HG03196 (cell line): Measurements from ENCODE around the gene TLE3.

Experiments
- ATAC-seq: cut with Tn5 transposase; IDR thresholded peaks from one replicate; pipeline ENCODE4 v1.9.1; 2021; ENCODE audit not compliant: unreplicated experiment

TLE3 gene

DNA sequence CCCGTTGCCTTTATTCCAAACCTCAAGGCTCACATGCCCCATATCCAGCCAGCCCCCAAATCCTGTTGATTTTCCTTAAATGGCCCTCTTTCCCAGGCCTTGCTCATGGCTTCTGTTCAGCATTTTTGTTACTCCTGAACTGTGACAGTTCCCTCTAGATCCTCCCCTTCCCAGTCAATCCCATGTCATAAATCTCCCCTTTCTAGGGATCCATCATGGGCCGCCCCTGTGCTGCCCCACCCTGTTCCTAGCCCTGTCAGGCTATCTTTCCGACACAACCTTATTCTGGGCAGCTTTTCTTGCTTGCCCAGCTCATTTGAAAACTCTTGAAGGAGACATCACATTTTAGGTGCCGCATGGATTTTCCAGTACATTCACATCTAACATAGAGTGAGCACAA lies 84.8 kb downstream of the TLE3 start:
- no peak for ATAC-seq

DNA sequence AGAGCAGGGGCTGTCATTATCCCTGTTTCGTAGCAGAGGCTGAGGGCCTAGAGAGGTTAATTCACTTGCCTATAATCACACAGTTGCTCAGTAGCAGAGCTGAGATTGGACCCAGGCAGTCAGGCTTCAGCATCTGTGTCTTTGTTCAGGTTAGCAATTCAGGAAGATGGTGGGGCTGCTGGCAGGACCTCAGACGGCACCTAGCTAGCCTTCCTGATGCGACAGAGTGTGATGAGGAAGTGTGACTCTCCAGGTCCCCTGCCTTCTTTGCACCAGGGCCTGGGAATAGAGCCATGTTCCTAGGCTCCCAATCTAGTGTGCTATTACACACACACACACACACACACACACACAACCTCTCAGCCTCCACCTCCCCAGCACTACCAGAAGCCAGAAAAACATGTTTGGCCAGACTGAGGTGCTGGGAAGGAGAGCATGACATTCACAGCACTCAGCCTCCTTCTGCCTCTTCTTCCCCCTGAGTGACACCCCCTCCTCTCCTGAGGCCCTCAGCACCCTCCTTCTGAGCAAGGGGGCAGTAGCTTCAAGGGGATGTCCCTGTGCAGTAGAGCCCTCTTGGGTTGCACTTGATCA lies 88.9 kb downstream of the TLE3 start:
- no peak for ATAC-seq

DNA sequence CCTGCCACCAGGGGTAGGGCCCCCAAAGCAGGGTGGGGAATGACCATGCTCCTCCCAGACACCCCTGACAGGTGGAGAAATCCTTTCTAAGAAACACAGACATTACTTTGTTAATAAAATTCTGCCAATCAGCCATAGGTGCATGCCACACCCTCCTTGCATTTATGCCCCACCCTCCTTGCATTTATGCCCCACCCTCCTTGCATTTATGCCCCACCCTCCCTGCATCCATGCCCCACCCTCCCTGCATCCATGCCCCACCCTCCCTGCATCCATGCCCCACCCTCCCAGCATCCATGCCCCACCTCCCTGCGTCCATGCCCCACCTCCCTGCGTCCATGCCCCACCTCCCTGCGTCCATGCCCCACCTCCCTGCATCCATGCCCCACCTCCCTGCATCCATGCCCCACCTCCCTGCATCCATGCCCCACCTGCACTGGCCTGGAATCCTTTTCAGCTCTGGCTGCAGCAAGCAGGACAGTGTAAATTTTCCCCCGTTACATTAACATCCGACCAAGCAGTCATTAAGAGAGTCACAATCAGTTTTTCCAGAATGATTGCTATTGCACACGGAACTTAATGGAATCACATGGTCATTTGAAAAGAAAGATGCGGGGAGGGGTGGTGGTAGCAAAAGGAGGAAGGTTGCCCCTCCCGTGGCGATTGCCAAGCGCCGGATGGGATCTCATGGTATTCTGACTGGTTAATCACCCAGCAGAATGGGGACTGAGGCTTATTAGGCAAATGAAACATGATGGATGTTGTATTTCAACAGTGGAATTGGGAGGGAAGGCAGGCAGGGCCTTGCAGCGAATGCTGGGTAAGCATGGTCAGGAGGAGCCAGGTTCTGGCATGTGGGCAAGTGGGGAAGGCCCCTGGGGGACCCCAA lies 91.2 kb downstream of the TLE3 start:
- no peak for ATAC-seq

DNA sequence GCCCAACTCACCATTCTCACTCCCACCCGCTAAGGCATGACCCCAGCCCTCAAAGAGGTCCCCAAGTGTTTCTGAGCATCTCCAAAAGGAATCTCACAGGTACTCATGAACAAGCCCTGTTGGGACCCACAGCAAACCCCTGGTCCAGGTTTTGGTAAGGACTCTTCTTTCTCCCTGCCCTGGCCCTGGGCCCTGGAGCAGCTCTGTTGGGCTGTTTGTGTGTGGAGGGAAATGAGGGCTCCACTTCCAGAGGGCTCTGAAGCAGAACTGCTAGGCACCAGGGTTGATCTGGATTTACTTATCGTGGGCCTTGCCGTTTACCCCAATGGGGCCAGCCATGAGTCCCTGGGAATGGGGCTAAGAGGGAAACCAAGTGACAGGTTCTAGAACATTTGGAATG lies 92.9 kb downstream of the TLE3 start:
- ATAC-seq, result no peak

DNA sequence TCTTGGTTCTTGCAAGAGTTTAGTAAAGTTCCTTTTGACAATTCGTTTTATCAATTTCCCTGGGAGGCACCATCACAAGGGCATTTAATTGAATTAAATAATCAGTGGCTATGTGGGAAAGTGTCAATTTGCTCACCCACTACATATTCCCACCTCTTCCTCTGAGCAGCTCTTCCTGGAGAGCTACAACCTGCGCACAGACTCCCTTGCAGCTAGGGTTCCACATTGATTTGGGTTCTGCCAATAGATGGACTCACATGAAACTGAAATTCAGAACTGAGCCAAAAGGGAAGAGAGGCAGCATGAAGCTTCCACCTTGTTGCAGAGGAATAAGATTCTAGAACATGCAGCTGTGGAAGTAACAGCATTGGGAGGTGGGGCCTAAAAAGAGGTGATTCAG lies 94.8 kb downstream of the TLE3 start:
- ATAC-seq, result no peak

DNA sequence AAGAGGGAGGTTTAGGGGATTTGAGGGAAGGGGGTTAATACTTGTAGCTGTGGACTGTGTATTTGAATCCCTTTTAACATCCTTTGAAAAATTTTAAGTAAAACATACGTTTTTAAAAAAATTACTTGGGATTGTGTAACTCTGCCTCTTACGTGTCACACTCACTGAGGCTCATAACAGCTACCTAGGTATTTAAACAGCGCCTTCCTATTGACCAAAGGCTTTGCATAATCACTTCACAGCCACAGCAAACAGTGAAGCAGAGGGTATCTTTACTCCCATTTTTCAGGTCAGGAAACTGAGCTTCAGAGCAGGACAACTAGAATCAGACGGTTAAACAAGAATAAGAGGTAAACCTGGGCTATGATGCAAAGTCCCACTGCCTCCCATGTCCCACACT lies 95.9 kb downstream of the TLE3 start:
- no peak for ATAC-seq

DNA sequence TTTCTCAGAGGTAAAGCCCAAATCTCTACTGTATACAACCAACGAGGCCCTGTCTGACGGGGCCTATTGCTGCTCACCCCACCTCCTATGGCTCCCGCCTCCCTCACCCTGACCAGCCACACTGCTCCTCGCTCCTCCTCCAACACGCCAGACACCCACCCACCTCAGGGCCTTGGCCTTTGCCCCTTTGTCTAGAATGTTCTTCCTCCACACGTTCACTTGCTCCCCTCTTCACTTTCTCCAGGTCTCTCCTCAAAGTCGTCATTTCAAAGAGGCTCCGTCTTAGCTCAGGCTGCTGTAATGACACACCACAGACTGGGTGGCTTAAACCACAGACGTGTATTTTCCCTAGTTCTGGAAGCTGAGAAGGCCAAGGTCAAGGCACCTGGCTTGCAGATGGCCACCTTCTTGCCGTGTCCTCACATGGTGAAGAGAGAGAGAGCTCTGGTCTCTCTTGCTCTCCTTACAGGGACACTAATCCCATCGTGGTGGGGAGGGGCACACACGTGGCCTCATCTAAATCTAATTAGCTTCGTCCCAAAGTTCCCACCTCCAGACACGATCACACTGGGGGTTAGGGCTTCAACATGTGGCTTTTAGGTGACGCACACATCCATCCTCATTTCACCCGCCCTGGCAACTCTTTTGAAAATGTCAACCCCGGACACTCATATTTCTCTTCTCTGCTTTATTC lies 98.2 kb downstream of the TLE3 start:
- ATAC-seq, result no peak

DNA sequence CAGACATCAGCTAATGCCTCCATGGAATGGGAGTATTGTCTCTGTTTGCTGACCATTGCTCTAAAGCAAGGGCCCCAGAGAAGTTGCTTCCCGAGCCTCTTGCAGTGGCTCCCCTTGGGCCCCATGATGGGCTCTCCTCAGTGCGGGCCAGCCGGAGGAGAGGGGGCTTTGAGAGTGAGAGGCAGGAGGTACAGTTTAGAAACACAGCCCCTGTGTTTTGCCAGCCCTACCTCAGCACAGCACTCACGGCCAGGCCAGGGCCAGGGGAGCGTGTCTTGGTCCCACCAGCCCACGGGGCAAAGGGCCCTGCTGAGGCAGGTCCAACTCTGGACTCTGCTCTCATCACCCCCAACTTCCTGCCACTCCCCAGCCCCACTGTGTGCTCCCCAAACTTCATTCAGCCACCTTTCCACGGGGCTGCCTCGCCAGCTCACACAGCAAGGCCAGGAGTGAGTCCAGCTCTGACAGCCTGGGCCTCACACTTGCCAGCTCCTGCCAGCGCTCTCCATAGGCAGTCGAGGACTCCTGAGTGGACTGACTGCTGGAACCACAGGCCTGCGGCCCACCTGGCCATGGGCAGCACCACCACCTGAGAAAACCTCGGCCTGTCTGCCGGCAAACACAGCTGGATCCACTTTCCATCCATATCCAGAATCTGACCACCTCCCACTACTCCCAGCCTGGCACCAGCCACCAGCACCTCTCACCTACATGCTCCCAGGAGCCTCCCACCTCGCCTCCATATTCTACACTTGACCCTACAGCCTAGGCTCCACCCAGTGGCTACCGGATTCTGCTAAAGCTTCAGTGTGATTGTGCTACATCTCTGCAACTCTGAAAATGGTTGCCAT lies 99.0 kb downstream of the TLE3 start:
- ATAC-seq, result no peak

DNA sequence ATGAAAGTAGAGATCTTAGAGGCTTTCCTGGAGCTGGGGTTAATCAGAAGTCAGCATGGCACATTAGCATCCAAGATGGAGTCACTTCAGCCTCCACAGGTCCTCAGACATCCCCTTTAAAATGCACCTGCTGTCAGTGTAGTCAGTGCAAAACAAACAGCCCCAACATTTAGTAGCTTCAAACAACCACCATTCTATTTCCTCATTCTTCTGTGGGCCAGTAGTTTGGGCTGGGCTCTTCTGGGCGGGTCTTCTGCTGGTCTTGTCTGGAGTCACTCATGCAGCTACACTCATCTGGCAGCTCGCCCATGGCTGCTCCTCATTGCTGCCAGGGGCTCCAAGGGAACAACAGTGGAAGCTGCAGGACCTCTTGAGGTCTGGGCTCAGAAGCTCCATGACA lies 99.9 kb downstream of the TLE3 start:
- ATAC-seq, result no peak
